ENCODE data around the gene C1QL2. TPM values are rescaled to one million over a fixed set of nuclear protein-coding genes. Genes with fewer than 3 reads are reported as not detected.

The C1QL2 gene
- total RNA-seq, 1 donor from 2014 or later, result not detected

GRCh38 chr2:119195001-119195400 is 36.5 kb upstream of the C1QL2 start:
- TF ChIP-seq CTCF (conservative IDR thresholded peaks at IDR 0.05; ENCODE audit: low read depth, low read length), result no peak
- H3K4me3 ChIP-seq (ENCODE audit: low read depth, low read length), result no peak overlapping the region
- no peak for DNase-seq (ENCODE audit: low read depth)

DNA sequence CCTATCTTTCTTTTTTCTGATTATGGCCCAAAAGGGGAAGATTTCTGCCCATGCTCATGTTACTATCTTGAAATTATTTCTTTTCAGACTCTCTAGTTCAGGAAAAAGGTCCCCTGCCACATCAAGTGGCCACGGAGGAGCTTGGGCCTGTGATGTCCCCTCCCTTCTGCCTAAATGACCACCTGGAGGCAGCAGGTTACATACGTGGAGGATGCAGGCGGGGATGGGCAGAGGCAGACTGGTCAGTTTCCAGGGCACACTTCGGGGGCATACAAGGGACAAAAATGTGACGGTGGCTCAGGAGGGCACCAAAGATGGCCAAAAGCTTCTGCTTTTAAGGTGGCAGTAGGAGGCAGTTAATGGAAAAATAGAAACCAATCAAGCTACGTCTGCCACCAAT is 34.3 kb upstream of the C1QL2 start:
- TF ChIP-seq CTCF (conservative IDR thresholded peaks at IDR 0.05; ENCODE audit: low read depth, low read length), result no peak
- H3K4me3 ChIP-seq (ENCODE audit: low read depth, low read length), result no peak overlapping the region
- no peak for DNase-seq (ENCODE audit: low read depth)

- no peak for DNase-seq (ENCODE audit: low read depth)
- no peak overlapping the region for H3K4me3 ChIP-seq (ENCODE audit: low read depth, low read length)
- no peak for TF ChIP-seq CTCF (conservative IDR thresholded peaks at IDR 0.05; ENCODE audit: low read depth, low read length)
Measured at GRCh38 chr2:119190321-119191111, 32.0 kb upstream of the C1QL2 start.

DNA sequence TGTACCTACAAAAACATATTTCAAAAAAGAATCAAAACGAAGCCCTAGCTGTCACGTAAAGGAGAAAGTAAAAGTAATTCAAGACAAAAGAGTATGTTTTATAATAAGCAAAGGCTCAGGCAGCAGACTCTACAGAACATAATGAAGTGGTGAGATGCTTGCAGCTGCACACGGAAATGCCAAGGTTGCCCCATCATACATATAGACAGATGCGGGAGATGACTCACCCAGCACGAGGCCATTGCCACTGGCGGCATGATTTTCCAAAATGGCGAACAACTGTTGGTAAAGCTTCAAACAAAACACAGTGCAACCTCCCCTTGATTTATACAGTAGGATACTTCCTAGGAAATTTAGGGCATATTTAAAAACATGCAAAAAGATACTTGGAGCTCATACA is 26.0 kb upstream of the C1QL2 start:
- TF ChIP-seq CTCF (conservative IDR thresholded peaks at IDR 0.05; ENCODE audit: low read depth, low read length), result no peak
- no peak for DNase-seq (ENCODE audit: low read depth)

DNA sequence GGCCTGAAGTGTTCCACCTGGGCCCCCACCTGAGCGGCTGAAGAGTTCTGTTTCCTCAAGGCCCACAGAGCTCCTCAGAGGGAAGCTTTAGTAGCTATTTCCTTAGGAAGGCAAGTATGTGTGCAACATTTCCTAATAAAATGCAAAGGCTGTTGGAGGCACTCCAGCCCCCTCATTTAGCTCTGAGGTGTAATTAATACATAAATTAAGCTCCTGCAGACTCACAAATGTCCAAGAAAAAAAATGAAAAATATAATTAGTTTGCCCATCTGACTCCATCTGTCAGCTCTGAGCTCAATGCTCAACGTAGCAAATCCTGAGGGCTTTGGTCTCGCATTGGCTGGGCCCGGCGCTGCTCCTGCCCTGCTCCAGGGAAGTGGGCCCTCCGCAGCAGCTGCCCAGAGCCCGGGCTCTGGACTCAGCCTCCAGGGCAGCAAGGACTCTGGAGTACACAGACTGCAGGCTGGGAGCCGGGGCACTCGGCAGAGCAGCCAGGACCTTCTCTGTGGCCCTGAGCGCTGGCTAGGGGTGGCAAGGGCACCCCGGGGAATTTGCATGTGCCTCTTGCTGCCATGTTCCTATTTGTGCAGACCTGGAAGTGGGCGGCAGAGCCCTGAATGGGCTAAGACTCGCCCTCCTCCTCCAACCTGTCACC is 23.4 kb upstream of the C1QL2 start:
- no peak for TF ChIP-seq CTCF (conservative IDR thresholded peaks at IDR 0.05; ENCODE audit: low read depth, low read length)
- DNase-seq (ENCODE audit: low read depth), result no peak
- H3K4me3 ChIP-seq (ENCODE audit: low read depth, low read length), result no peak overlapping the region

More for the DNA sequence above, 26.0 kb upstream of the C1QL2 start:
- no peak overlapping the region for H3K4me3 ChIP-seq (ENCODE audit: low read depth, low read length)

DNA sequence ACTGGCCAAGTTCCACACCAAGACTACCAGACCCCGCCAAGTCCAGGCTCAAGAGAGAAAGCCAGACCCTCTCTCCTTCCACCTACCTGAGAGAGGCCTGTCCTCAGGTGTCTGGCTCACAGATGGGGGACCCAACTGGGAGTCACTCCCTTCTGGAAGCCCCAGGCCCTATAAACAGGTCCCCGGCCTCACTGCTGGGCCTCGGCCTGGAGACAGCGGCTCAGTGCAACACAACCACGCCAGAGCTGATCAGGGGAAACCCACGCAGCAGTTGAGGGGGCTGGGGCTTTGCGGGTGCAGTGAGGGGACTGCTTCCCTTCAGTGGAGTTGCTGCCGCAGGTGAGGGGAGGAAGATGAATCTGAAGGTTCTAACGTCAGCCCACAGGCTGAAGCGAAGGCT is 22.8 kb upstream of the C1QL2 start:
- no peak for DNase-seq (ENCODE audit: low read depth)
- no peak overlapping the region for H3K4me3 ChIP-seq (ENCODE audit: low read depth, low read length)
- no peak for TF ChIP-seq CTCF (conservative IDR thresholded peaks at IDR 0.05; ENCODE audit: low read depth, low read length)

Data from epithelial cell of proximal tubule (primary cell).